Right lobe of liver (tissue), 6 donors: ENCODE results near the gene RANBP3. TPM values are rescaled to one million over a fixed set of nuclear protein-coding genes. Genes with fewer than 3 reads are reported as not detected.

ENCODE experiments used
- ATAC-seq, 4 donors: fragments of 200-7000 bp; cut with Tn5 transposase; one replicate each; pipeline ENCODE4 v1.9.1; 2020; ENCODE audit warnings: mild to moderate bottlenecking in 4 of 4, moderate library complexity in 4 of 4
- DNase-seq, 3 donors: peaks; one replicate each; pipeline ENCODE4 v3.0.0-alpha.2; 2020
- H3K27ac ChIP-seq, 3 donors: fragments of 200-600 bp; one replicate each; pipeline ENCODE4 v1.8.0; 2022
- H3K27me3 ChIP-seq, 2 donors: fragments of 200-600 bp; one replicate each; pipeline ENCODE4 v1.8.0; 2022
- H3K36me3 ChIP-seq, 4 donors: fragments of 200-600 bp; sonication (generic) in 1 of 4; one replicate each; pipeline versions ENCODE4 v1.5.1 to v1.8.0; 2017 to 2022; ENCODE audit warnings: control low read depth in 1 of 4
- H3K4me1 ChIP-seq, 4 donors: fragments of 200-600 bp; sonication (generic) in 1 of 4; one replicate each; pipeline versions ENCODE4 v1.5.1 to v1.8.0; 2017 to 2022; ENCODE audit warnings: control low read depth in 1 of 4
- H3K4me3 ChIP-seq, 3 donors: fragments of 200-600 bp; one replicate each; pipeline ENCODE4 v1.8.0; 2022
- H3K9me3 ChIP-seq, 4 donors: fragments of 200-600 bp; sonication (generic) in 1 of 4; one replicate each; pipeline versions ENCODE4 v1.5.1 to v1.8.0; 2017 to 2022; ENCODE audit warnings: control low read depth in 1 of 4
- POLR2A ChIP-seq: fragments of 450-650 bp; IDR thresholded peaks from one replicate; pipeline ENCODE4 v1.6.1; 2017; ENCODE audit warnings: antibody characterized with exemption, mild to moderate bottlenecking
- WGBS: methylation state at CpG from one replicate; pipeline ENCODE4 v1.1.6; 2018; ENCODE audit warnings: low coverage, low lambda C conversion rate; ENCODE audit not compliant: insufficient coverage; ENCODE audit errors: missing lambda C conversion rate; 5-methylcytosine and 5-hydroxymethylcytosine counted together
- intact Hi-C, 2 donors: fragments of 100-400 bp; cut with DNase I; formaldehyde crosslinking; loops; one replicate each; pipeline versions ENCODE4 v1.11.2 to v1.14.1; 2022
- total RNA-seq, 6 experiments: library from RNA; depleted of rRNA in 2 of 6; stranded (reverse); fragments of >200 nt in 2 of 6; fragmentation: NEBNext Ultra II Directional in 3 of 6; extraction: Animal tissue kit (Norgen Biotek cat#: 25700) in 3 of 6; gene quantifications; one replicate each; pipeline versions ENCODE4 v1.1.0 to v1.2.4, GENCODE V29; 2016 to 2023
- TF ChIP-seq, protein P1 (sequence below), 4 donors: fragments of 200-600 bp in 3 of 4; fragments of 450-650 bp in 1 of 4; IDR thresholded peaks; one replicate each; pipeline versions ENCODE4 v1.5.1 to v1.8.0; 2016 to 2022; ENCODE audit warnings: antibody characterized with exemption in 4 of 4, mild to moderate bottlenecking in 2 of 4
- donor health status: DM: no; HTN: yes; CAD: no.
- donor health status: DM: no; HTN: no; CAD: no.
- donor health status: DM: no; HTN: no; CAD: no.
- donor health status: DM: no; HTN: yes; CAD: no.
- donor health status: DM: no; HTN: yes; CAD: no.

Gene RANBP3
- total RNA-seq, 6 experiments from 2014 or later, result 21.7 to 49.5 (median 24.5) TPM

DNA sequence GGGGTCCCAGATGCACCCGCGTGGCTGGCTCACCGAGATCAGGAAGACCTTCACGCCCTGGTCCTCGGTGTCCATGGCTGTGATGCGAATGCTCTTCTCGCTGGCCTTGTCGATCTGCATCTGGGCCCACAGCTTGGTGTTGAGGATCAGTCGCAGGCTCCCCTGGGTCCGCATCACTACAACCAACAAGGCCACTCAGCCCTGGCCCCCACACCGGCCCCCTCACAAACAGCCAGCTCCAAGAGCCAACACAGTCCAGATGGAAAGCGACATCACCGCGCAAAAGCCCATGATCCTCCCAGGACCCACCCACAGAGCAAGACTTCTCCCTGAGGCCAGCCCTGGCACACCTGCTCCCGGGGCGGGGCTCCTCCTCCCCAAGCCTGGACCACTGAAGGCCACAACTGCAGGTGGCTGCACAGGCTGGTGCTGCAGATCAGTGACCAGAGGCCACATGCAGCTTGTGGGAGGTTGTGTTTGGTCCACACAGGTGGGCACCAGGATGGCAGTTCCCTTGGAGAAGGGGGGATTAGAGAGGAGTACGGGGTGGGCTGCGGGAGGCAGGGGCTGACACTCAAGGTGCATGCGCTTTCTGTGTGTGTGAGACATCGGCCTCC is 59.4 kb downstream of the RANBP3 start:
- no peaks in the 10 kb centered on the region for H3K9me3 ChIP-seq
- H3K36me3 ChIP-seq, result peaks cover 0 to 59% (median 21%) of the 10 kb centered on the region in 4 donors
- TF ChIP-seq, protein P1, sequence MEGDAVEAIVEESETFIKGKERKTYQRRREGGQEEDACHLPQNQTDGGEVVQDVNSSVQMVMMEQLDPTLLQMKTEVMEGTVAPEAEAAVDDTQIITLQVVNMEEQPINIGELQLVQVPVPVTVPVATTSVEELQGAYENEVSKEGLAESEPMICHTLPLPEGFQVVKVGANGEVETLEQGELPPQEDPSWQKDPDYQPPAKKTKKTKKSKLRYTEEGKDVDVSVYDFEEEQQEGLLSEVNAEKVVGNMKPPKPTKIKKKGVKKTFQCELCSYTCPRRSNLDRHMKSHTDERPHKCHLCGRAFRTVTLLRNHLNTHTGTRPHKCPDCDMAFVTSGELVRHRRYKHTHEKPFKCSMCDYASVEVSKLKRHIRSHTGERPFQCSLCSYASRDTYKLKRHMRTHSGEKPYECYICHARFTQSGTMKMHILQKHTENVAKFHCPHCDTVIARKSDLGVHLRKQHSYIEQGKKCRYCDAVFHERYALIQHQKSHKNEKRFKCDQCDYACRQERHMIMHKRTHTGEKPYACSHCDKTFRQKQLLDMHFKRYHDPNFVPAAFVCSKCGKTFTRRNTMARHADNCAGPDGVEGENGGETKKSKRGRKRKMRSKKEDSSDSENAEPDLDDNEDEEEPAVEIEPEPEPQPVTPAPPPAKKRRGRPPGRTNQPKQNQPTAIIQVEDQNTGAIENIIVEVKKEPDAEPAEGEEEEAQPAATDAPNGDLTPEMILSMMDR (IDR thresholded peaks at IDR 0.05), result no peak
- no peak for TF ChIP-seq POLR2A
- ATAC-seq, result no peak
- H3K27ac ChIP-seq, result no peak overlapping the region
- H3K4me3 ChIP-seq, result no peak overlapping the region
- DNase-seq, result no peak
- peaks cover 0 to 10% (median 4%) of the 10 kb centered on the region in 4 donors for H3K4me1 ChIP-seq
- H3K27me3 ChIP-seq, result no peaks in the 10 kb centered on the region
- WGBS, result 100% methylated on average over 4 of the region's 20 CpGs
- intact Hi-C loops, result no loop called here

DNA sequence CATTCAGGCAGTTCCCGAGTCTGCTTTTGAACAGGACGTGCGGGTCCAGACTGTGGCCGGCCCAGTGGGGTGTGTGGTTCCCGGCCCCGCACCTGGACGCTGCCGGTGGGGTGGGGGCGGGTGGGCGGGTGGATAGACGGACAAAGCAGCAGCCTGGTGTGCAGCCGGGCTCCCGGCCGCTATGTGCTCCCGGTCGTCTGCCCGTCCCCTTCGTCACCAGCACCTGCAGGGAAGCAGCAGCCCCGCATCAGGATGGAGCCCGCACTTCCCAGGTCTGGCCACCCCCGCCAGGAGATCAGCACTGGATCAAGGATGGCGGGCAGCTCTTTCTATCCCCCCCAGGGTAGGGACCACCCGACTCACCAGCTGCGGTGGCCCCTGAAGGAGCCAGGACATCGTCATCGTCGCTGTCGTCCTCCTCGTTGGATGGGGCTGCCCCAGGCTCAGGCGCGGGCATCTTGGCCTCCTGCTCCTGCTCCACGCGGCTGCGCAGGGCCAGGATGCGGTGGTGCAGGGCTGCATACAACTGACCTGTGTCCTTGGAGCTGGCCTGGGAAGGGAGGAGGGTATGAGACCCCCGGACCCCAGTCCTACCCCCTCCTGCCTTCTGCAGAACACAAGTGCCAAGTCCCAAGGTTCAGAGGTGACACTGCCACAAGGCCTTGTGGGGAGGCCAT is 60.4 kb downstream of the RANBP3 start:
- ATAC-seq (no peak), DNase-seq (no peak)
- WGBS, result no CpG with 5 or more reads among the region's 36 CpGs
- Histone ChIP-seq H3K9me3 (no peaks in the 10 kb centered on the region), H3K4me3 (no peak overlapping the region), H3K27ac (no peak overlapping the region), H3K36me3 (peaks cover 0 to 49% (median 16%) of the 10 kb centered on the region in 4 donors), H3K4me1 (peaks cover 0 to 10% (median 5%) of the 10 kb centered on the region in 4 donors), H3K27me3 (no peaks in the 10 kb centered on the region)
- no peak for TF ChIP-seq POLR2A
- TF ChIP-seq, protein P1 (IDR thresholded peaks at IDR 0.05), result no peak
- intact Hi-C loops, result no loop called here

DNA sequence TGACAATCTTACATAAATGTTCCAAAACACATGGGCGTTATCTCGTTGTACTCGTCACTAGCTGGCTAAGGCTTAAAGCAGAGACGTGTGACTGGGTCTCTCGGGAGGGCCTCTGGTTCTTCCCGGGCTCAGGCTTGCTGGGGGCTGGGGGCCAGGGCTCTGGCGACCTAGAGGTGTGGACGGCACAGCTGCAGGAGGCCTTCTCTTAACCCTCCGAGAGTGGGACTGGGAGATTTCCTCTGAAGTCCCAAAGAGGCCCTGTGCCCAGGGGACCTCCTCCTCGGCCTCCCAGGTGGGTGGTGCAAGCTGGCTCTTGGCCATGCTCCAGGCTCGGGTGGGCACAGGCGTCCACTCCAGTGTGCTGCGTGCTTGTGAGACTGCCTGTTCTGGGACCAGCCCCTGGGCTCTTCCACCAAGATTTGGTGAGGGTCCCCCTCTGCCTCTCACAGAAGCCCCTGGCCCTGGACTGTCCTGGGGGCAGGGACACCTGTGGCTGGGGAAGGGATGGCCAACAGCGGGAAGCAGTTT is 61.7 kb downstream of the RANBP3 start:
- H3K9me3 ChIP-seq, result no peaks in the 10 kb centered on the region
- DNase-seq, result no peak
- no peaks in the 10 kb centered on the region for H3K27me3 ChIP-seq
- H3K36me3 ChIP-seq, result peaks cover 0 to 39% (median 12%) of the 10 kb centered on the region in 4 donors
- no peak overlapping the region for H3K27ac ChIP-seq
- peaks cover 0 to 10% (median 5%) of the 10 kb centered on the region in 4 donors for H3K4me1 ChIP-seq
- ATAC-seq, result no peak
- intact Hi-C loops, result no loop called here
- no peak overlapping the region for H3K4me3 ChIP-seq
- TF ChIP-seq, protein P1 (IDR thresholded peaks at IDR 0.05), result no peak
- TF ChIP-seq POLR2A, result no peak
- WGBS, result 85% methylated on average over 9 of the region's 14 CpGs

DNA sequence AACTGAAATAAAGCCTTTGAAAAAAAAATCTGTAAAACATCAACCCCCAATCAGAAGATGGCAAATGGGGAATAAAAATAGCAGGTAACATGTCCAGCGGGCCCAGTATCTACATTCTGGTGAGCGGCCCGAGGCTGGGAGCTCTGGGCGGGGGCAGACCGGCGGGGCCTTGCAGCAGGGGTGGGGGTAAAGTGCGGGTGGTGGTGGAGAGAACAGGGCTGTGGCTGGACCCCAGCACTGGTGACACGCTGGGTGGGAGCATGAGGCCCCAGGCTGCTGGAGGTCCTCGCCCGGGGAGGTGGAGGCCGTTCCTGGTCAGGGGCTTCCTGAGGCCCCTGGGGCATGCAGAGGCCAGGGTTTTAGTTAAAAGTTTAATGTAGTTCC is 62.2 kb downstream of the RANBP3 start:
- WGBS, result 91% methylated on average over 4 of the region's 11 CpGs
- intact Hi-C loops, result no loop called here
- no peak for ATAC-seq
- peaks cover 0 to 35% (median 11%) of the 10 kb centered on the region in 4 donors for H3K36me3 ChIP-seq
- no peak for DNase-seq
- H3K4me3 ChIP-seq, result no peak overlapping the region
- H3K27ac ChIP-seq, result no peak overlapping the region
- no peaks in the 10 kb centered on the region for H3K27me3 ChIP-seq
- H3K9me3 ChIP-seq, result no peaks in the 10 kb centered on the region
- no peak for TF ChIP-seq POLR2A
- TF ChIP-seq, protein P1 (IDR thresholded peaks at IDR 0.05), result no peak
- peaks cover 0 to 10% (median 5%) of the 10 kb centered on the region in 4 donors for H3K4me1 ChIP-seq
